IPS-NIHi11 (cell line): ENCODE results near the gene TRABD.
A peak's percentile ranks its signal among the peaks of the same experiment; 100 is the strongest.

Experiments used
- DNase-seq: peaks from one replicate; pipeline ENCODE4 v3.0.0; 2012; ENCODE audit warnings: mixed read lengths, low spot score

Gene TRABD

DNA sequence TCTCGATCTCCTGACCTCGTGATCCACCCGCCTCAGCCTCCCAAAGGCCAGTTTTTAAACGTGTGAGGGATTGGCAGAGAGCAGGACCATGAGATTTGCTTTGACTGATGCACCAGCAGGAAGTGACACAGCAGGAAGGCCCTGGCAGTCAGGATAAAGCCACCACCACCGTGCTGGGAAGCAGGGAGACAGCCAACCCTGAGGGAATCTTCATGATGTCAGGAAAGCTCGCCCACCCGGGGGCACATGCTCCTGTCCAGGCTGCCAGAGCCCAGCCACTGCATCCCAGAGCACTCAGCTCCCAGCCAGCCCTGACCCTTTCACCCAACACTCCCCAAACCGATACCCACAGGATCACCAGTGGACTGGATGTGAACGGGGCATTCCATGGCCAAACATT is 53.0 kb downstream of the TRABD start:
- DNase-seq: no peak

DNA sequence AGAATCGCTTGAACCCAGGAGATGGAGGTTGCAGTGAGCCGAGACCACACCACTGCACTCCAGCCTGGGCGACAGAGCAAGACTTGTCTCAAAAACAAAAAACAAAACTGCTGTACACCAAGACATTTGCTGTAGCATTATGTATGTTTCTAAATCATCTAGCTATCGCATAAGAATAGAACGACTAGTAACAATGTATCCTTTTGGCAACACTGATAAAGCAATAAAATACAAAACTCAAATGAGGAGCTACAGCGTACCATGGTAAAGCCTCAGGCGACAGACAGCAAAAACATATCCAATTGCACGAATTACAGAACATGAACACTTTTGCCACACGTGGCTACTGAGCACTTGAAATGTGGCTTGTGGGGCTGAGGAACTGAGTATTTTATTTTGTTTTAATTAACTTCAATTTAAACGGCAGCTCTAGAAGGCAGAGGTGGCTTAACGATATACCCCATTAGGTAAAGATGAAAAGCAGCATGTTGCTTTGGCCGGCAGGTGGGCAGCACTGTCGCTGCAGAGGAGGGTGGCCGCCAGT is 56.8 kb downstream of the TRABD start:
- no peak for DNase-seq

DNA sequence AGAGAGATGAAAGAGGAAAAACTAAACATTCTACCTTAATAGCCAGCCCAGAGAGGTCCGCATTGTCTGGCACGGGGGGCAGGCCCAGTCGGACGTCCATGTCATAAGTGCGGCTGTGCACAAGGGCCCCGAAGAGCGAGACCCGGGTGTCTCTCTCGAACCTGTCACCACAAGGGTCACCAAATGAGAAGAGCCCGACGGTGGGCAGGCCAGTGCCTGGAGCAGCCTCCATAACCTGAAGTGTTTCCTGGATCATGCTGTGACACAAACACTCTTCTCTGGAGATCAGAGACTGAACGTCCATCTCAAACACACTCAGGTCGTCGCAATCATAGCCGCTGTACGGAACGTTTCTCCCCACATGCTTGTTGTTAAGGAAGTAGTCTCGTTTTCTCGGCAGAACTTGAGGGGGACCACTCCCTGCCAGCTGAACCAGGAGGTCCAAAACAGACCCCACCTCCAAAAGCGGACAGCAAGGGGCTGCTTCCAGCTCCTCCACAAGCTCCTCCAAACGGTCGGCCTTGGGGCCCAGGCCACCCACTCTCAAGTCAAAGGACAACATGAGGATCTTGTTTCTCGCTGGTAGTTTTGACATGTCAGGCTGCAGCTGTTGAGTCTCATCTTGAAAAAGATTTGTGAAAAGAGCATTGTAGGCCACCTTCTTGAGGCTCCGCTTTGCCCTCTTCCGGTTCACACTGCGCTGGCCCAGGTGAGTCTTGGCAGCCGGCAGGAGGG is 58.1 kb downstream of the TRABD start:
- DNase-seq: no peak

DNA sequence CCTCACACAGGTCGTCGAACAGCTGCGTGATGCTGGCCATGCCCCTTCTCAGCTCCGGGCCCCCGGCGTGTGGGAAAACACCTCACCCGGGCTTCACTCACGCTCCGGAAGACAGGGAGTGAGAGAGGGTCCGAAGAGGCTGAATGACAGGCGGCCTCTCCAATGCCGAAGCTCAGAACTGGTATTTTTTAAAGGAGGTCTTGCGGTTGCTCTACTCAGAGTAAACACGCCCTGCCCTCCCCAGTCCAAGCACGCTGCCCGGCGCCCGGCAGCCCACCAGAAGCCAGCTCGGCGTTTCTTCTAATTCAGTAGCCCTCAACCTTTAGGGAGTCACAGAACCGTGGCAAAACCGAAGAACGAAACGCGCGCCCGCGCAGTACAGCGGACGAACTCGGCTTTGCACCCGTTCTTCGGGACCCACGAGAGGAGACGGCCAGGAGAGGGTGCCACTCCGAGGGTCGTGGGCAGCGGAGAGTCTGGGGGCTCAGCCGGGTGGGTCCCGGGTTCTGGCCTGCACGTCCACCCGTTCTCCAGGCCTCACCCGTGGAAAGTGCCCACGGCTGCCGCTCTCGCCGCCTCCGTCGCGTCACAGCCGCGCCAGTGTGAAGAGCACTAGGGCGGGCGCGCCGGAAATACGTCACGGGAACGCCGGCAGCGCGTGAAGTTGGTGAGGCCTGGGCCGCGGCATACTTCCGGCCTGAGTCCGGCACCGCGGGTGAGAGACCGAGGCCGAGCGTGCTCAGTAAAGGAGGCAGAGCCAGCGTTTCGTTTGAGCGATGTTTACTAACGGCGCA is 58.9 kb downstream of the TRABD start, which contains the start of gene TUBGCP6:
TSS of gene TUBGCP6 (minus strand) at position 604 of the 794 bp plus-strand sequence. CDS start at position 40, 564 bp downstream.
- DNase-seq: peak; percentile 92

DNA sequence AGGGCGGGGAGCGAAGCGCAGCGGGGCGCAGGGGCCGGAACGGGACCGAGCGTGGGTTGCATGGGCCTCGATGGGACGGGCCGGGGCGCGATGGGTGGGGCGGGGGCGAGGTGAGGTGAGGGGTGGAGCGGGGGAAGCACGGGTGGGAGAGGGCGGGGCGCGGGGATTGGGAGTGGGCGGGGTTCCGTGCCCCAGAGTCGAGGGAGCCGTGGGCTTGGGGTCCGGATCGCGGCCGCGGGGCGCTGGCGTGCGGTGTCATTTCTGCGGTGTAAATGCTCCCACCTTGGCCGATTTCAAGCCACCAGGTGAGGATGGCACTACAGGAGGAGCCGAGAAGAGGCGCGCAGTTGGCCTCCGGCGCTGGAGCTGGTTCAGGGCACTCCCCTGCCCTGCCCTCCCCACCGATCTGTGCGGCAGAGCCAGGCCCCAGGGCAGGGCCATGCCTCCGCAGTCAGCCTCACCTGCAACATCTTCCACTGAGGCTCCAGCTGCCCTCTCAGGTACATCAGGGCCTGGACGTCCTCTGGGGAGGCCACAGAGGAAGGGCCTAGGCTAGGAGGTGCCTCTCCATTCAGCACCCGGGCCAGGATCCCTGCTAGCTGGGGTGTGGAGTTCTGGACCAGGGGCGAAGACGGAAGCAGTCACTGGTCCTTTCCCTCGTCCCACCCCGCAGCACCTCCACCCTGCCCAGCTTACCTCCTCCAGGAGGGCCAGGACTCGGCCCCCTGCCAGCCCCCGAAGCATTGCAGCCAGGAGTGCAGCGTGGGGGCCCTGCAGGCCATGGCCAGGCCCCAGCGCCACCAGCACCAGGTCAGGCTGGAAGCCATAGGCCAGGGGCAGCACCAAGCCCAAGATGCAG is 59.7 kb downstream of the TRABD start:
- DNase-seq: no peak

DNA sequence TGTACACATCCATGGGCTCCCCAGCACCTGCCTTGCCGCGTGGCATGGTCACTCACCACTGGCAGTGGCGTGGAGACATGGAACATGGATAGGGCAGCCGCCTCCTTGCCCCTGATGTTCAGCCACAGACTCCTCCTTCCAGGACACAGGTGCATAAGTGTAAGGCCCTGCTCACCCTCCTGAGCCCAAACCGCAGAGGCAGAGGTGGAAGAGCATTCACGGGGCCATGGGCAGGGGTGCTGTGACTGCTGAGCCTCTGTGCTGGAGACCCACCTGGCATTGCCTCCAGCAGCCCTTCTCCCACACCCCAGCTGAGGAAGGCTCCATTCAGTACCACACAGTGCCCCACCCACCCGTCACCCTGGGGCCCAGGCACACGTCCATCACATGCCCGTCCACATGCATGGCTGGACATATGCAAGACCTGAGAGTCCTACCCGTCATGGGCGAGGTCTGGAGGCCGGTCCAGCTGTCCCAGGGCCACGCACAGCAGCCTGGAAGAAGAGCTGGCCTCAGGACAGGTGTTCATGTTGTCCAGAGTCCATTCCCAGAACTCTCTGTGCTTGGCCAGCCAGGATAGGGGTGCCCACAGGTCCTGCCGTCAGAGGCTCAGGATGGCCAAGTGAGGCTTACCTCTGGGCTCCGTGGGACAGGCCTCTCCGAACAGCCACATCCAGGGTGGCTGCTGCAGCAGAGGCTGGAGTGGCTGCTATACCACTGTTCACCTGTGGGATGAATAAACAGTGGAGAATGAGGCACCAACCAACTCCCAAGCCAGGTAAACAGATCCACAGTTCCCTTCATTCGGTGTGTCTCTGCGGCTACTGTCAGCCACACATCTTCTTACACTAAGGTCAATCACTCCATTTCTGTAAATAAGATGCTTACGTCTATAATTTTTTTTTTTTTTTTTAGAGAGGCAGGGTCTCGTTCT is 60.8 kb downstream of the TRABD start:
- DNase-seq: no peak

DNA sequence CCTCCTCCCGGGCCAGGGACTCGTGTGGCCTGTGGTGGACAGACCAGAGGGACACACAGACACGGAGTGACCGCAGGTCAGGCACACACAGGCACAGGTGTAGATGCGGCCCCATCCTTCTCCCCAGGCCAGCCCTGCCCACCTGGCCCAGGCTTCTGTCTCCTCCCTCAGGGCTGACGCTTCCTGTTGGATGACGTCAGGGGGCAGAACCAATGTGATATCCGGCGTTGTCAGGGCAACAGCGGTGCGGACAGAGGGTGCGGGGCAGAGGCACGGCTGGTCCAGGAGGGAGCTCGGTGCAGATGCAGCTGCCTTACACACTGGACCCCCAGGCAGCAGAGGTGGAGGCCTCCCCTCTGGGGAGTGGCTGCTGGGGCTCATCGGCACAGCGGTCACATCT is 62.0 kb downstream of the TRABD start:
- peak; percentile 66 for DNase-seq

DNA sequence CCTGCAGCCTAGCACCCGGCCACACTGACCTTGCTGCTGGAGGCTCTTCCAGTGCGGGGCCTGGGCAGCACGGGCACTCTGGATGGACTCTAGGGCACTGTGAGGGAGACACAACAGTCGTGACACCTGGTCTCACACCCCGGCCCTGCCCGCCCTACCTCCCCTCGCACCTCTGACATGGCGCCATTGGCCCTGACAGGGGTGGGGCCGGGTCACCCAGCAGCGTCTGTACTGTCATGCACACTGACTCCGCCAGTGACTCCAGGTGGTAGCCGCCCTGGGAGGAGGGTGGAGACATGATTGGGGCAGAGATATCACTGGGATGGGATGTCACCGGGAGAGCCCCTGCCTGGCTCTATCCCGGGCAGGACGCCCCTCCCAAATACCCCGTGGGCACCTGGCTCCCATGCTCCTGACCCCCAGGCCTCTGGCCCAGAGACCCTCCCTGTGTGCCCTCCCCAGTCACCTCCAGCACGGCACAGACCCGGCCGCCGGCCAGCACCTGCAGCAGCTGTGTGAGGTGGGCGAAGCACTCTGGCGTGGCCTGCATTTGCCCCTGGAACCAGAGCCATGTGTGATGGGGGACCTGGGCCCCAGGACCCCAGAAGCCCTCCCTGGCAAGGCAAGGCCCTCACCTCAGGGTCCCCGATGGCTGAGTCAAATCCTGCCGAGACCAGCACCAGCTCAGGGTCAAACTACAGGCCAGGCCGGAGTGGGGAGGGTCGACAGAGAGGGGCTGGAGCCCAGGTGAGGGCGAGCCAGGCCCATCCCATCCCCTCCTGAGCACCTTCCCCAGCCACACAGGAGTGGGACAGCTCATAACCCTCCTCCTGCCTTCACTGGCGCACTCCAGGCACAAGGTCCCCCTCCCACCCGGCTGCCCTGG is 62.7 kb downstream of the TRABD start:
- no peak for DNase-seq
